B cell (primary cell): ENCODE results near the gene ASIC3. TPM values are rescaled to one million over a fixed set of nuclear protein-coding genes. Genes with fewer than 3 reads are reported as not detected.

Experiments used
- ATAC-seq: fragments of 200-7000 bp; cut with Tn5 transposase; one replicate; pipeline ENCODE4 v1.10.0; 2021; ENCODE audit warnings: low read depth, mild to moderate bottlenecking, moderate number of reproducible peaks, moderate library complexity
- CTCF ChIA-PET: fragments of 350-600 bp; sonication (Branson Sonifier 250); formaldehyde crosslinking; loops from one replicate; lab custom pipeline; 2021; ENCODE audit warnings: antibody characterized with exemption, inconsistent platforms; lab: Charles Lee
- POLR2A ChIA-PET: fragments of 350-600 bp; sonication (Branson Sonifier 250); formaldehyde crosslinking; loops from one replicate; lab custom pipeline; 2021; ENCODE audit warnings: antibody characterized with exemption; lab: Charles Lee
- DNase-seq: peaks from one replicate; pipeline ENCODE4 v3.0.0; 2013
- H2AFZ ChIP-seq: 2 replicates; pipeline ENCODE4 v1.6.1; 2012; ENCODE audit warnings: mild to moderate bottlenecking, low read depth, low read length; ENCODE audit not compliant: insufficient read depth, poor library complexity, severe bottlenecking
- H3K27ac ChIP-seq, 2 donors: 1 replicate in 1 of 2; 2 replicates in 1 of 2; pipeline ENCODE4 v1.5.1; 2012 to 2013; ENCODE audit warnings: low read length in 2 of 2, mild to moderate bottlenecking in 2 of 2, moderate library complexity in 1 of 2
- H3K27me3 ChIP-seq, 4 experiments: fragments of 200-600 bp in 1 of 4; sonication (generic) in 1 of 4; replicated peaks in 1 of 4; 1 replicate in 2 of 4; 2 replicates in 2 of 4; pipeline versions ENCODE4 v1.6.1 to v1.7.0; 2013 to 2016; ENCODE audit warnings: low read length in 3 of 4, mild to moderate bottlenecking in 2 of 4, mixed read lengths in 1 of 4, moderate library complexity in 1 of 4; ENCODE audit not compliant: insufficient read depth in 4 of 4, control insufficient read depth in 3 of 4; ENCODE audit errors: control extremely low read depth in 1 of 4
- H3K36me3 ChIP-seq, 2 experiments: replicated peaks in 1 of 2; 1 replicate in 1 of 2; 2 replicates in 1 of 2; pipeline versions ENCODE4 v1.6.1 to v1.7.1; 2013; ENCODE audit warnings: low read length in 1 of 2; ENCODE audit not compliant: insufficient read depth in 2 of 2, control insufficient read depth in 1 of 2; ENCODE audit errors: control extremely low read depth in 1 of 2, extremely low read depth in 1 of 2
- H3K4me1 ChIP-seq, 2 donors: fragments of 200-600 bp in 1 of 2; sonication (generic) in 1 of 2; 1 replicate in 1 of 2; 2 replicates in 1 of 2; pipeline versions ENCODE4 v1.5.1 to v1.6.1; 2013 to 2017; ENCODE audit warnings: low read length in 2 of 2; ENCODE audit not compliant: control insufficient read depth in 2 of 2, insufficient read depth in 2 of 2
- H3K4me2 ChIP-seq: replicated peaks from 2 replicates; pipeline ENCODE3; 2012; ENCODE audit warnings: mild to moderate bottlenecking, low read depth, low read length; ENCODE audit not compliant: poor library complexity, severe bottlenecking
- H3K4me3 ChIP-seq, 5 experiments: fragments of 200-600 bp in 1 of 5; sonication (generic) in 1 of 5; 1 replicate in 3 of 5; 2 replicates in 2 of 5; pipeline versions ENCODE4 v1.5.1 to v1.7.0; 2011 to 2016; ENCODE audit warnings: low read length in 4 of 5, mild to moderate bottlenecking in 4 of 5, low read depth in 2 of 5, control low read depth in 1 of 5, moderate library complexity in 1 of 5; ENCODE audit not compliant: insufficient read depth in 1 of 5; ENCODE audit errors: control extremely low read depth in 1 of 5, extremely low read depth in 1 of 5
- H3K79me2 ChIP-seq: fragments of 200-600 bp; sonication (generic); one replicate; pipeline ENCODE4 v1.6.0; 2016; ENCODE audit warnings: low read length; ENCODE audit not compliant: control insufficient read depth, insufficient read depth
- H3K9ac ChIP-seq: fragments of 200-600 bp; sonication (generic); 2 replicates; pipeline ENCODE4 v1.6.1; 2017; ENCODE audit warnings: mild to moderate bottlenecking, low read length, moderate library complexity
- H3K9me3 ChIP-seq, 3 donors: one replicate each; pipeline versions ENCODE4 v1.6.1 to v1.7.1; 2013; ENCODE audit warnings: low read length in 2 of 3; ENCODE audit not compliant: control insufficient read depth in 2 of 3, insufficient read depth in 1 of 3; ENCODE audit errors: control extremely low read depth in 1 of 3
- H4K20me1 ChIP-seq: 2 replicates; pipeline ENCODE4 v1.6.0; 2012; ENCODE audit warnings: mild to moderate bottlenecking, low read length; ENCODE audit not compliant: insufficient read depth, control insufficient read depth, poor library complexity, severe bottlenecking
- H3K27ac Mint-ChIP-seq: one replicate; pipeline ENCODE4 v1.8.0; 2021; ENCODE audit warnings: mixed read lengths
- H3K27me3 Mint-ChIP-seq: one replicate; pipeline ENCODE4 v1.8.0; 2021; ENCODE audit warnings: mixed read lengths
- H3K4me1 Mint-ChIP-seq: one replicate; pipeline ENCODE4 v1.8.0; 2021; ENCODE audit warnings: mixed read lengths
- H3K4me3 Mint-ChIP-seq: one replicate; pipeline ENCODE4 v1.8.0; 2021; ENCODE audit warnings: mixed read lengths
- H3K9me3 Mint-ChIP-seq: one replicate; pipeline ENCODE4 v1.8.0; 2022; ENCODE audit warnings: mixed read lengths; ENCODE audit not compliant: insufficient read depth
- EZH2 ChIP-seq: IDR thresholded peaks from 2 replicates; pipeline ENCODE4 v1.6.1; 2012; ENCODE audit warnings: borderline replicate concordance, low read depth, mild to moderate bottlenecking, moderate library complexity, low read length; ENCODE audit not compliant: insufficient read depth, poor library complexity, severe bottlenecking
- WGBS: methylation state at CpG from one replicate; pipeline ENCODE4 v1.1.5; 2013; ENCODE audit warnings: missing lambda C conversion rate; ENCODE audit not compliant: insufficient coverage; 5-methylcytosine and 5-hydroxymethylcytosine counted together
- intact Hi-C: fragments of 100-400 bp; cut with micrococcal nuclease; formaldehyde crosslinking; loops from one replicate; pipeline ENCODE4 v1.10.0; 2022
- polyA plus RNA-seq: library from polyadenylated mRNA; depleted of rRNA; stranded (reverse); fragments of >200 nt; gene quantifications from 2 replicates; pipeline ENCODE4 v1.2.3, GENCODE V29; 2012
- total RNA-seq, 2 donors: library from RNA; stranded (reverse); fragments of 120-200 nt in 1 of 2; gene quantifications; 1 replicate in 1 of 2; 2 replicates in 1 of 2; pipeline versions ENCODE4 v1.2.3 to v1.2.4, GENCODE V29; 2013 to 2022
- TF ChIP-seq, protein P1 (sequence below): fragments of 200-600 bp; IDR thresholded peaks from one replicate; pipeline ENCODE4 v1.8.0; 2022; ENCODE audit warnings: antibody characterized with exemption, mild to moderate bottlenecking

ASIC3 gene
- total and polyA plus RNA-seq, 2 donors (not counting 1 experiment from before 2014, with no cell fraction given): 4.8 to 5.0 TPM

DNA sequence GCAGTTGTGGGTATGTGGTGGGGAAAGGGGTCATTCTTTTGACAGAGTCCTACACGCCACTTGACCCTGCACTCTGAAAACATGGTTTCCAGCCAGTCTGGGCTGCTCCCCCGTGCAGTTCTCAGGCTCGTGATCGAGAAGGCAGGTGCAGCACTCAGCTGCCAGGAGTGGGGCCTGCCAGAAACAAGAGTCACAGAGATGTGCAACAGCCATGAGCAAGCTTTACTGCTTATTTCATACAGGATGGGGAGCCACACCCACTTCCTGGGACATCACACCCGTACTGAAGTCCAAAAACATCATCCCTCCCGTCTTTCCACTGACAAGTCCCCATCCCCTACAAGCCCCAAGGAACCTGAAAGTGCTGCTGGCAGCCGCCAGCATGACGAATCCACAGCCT is 33.4 kb upstream of the ASIC3 start:
- 92% methylated on average over 8 of the region's 8 CpGs for WGBS
- no peak for ATAC-seq
- peaks cover 33 to 53% of the 10 kb centered on the region in 2 donors for H3K4me1 ChIP-seq
- H3K27ac Mint-ChIP-seq: peak overlapping the region; percentile 13
- CTCF ChIA-PET: interaction anchor here (0.6 to 0.9 kb wide), 3 partner anchors 20 to 107 kb away, joined by 3 read pairs; no protein-coding TSS in a partner anchor
- peaks cover 13% of the 10 kb centered on the region for H3K27me3 Mint-ChIP-seq
- H3K9ac ChIP-seq: no peak overlapping the region
- intact Hi-C loops: loop anchor here (1.0 to 5.0 kb wide), 3 partner anchors 13 to 72 kb away; partner anchors contain the start of genes ABCB8, AGAP3, CDK5 and SLC4A2
- TF ChIP-seq, protein P1, sequence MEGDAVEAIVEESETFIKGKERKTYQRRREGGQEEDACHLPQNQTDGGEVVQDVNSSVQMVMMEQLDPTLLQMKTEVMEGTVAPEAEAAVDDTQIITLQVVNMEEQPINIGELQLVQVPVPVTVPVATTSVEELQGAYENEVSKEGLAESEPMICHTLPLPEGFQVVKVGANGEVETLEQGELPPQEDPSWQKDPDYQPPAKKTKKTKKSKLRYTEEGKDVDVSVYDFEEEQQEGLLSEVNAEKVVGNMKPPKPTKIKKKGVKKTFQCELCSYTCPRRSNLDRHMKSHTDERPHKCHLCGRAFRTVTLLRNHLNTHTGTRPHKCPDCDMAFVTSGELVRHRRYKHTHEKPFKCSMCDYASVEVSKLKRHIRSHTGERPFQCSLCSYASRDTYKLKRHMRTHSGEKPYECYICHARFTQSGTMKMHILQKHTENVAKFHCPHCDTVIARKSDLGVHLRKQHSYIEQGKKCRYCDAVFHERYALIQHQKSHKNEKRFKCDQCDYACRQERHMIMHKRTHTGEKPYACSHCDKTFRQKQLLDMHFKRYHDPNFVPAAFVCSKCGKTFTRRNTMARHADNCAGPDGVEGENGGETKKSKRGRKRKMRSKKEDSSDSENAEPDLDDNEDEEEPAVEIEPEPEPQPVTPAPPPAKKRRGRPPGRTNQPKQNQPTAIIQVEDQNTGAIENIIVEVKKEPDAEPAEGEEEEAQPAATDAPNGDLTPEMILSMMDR: no peak
- no peak for TF ChIP-seq EZH2
- DNase-seq: peak; percentile 26
- peaks cover 0 to 26% (median 6%) of the 10 kb centered on the region in 4 experiments for H3K27me3 ChIP-seq
- H2AFZ ChIP-seq: no peak overlapping the region
- H3K79me2 ChIP-seq: no peaks in the 10 kb centered on the region
- no peaks in the 10 kb centered on the region for H3K36me3 ChIP-seq
- POLR2A ChIA-PET: no interaction called here
- peak overlapping the region; percentile 69 for H3K4me3 Mint-ChIP-seq
- no peaks in the 10 kb centered on the region for H3K9me3 Mint-ChIP-seq
- no peak overlapping the region for H3K4me2 ChIP-seq
- peaks cover 49% of the 10 kb centered on the region for H3K4me1 Mint-ChIP-seq
- peaks cover 0 to 28% (median 0%) of the 10 kb centered on the region in 3 donors for H3K9me3 ChIP-seq
- H3K4me3 ChIP-seq: no peak overlapping the region
- H4K20me1 ChIP-seq: no peaks in the 10 kb centered on the region
- H3K27ac ChIP-seq: no peak overlapping the region

DNA sequence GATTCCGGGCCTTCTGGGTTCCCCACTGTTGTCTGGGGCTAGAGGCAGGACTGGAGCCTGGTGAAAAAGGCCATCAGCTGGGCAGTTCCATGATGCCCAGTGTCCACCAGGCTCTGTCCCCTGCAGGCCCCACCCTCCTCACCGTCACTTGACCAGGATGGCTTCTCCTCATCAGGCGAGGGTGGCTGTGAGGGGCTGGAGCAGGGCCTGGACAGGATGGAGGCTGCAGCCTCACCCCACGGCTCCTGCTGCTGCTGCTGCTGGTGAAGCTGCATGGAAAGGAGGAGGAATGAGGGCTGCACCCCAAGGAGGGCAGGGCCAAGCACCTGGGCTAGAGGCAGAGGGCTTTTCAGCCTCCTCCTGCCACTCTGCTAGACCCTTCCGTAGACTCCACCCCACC is 32.4 kb upstream of the ASIC3 start:
- H3K36me3 ChIP-seq: no peaks in the 10 kb centered on the region
- peaks cover 23% of the 10 kb centered on the region for H3K27me3 Mint-ChIP-seq
- ChIA-PET CTCF (interaction anchor here (1.3 to 1.5 kb wide), 2 partner anchors 10 to 118 kb away, joined by 3 read pairs; no protein-coding TSS in a partner anchor), POLR2A (no interaction called here)
- no peak overlapping the region for H3K4me2 ChIP-seq
- H3K79me2 ChIP-seq: no peaks in the 10 kb centered on the region
- TF ChIP-seq, protein P1: no peak
- TF ChIP-seq EZH2: no peak
- no peaks in the 10 kb centered on the region for H4K20me1 ChIP-seq
- no peak for ATAC-seq
- peaks cover 0 to 36% (median 16%) of the 10 kb centered on the region in 4 experiments for H3K27me3 ChIP-seq
- H3K9ac ChIP-seq: no peak overlapping the region
- H3K4me1 ChIP-seq: peaks cover 36 to 50% of the 10 kb centered on the region in 2 donors
- intact Hi-C loops: no loop called here
- DNase-seq: no peak
- 92% methylated on average over 3 of the region's 5 CpGs for WGBS
- H3K9me3 Mint-ChIP-seq: no peaks in the 10 kb centered on the region
- H3K4me3 Mint-ChIP-seq: no peak overlapping the region
- H2AFZ ChIP-seq: no peak overlapping the region
- H3K9me3 ChIP-seq: peaks cover 0 to 28% (median 0%) of the 10 kb centered on the region in 3 donors
- H3K4me3 ChIP-seq: no peak overlapping the region
- H3K27ac ChIP-seq: no peak overlapping the region
- H3K4me1 Mint-ChIP-seq: peaks cover 53% of the 10 kb centered on the region
- peak overlapping the region; percentile 50 for H3K27ac Mint-ChIP-seq
